Renal cortical epithelial cell (primary cell): ENCODE measurements around the gene PLCG2. TPM values are rescaled to one million over a fixed set of nuclear protein-coding genes. Genes with fewer than 3 reads are reported as not detected.
"Not testable (repeated sequence)": the region's sequence is repeated elsewhere in the genome, so short reads cannot be mapped to it uniquely, and the experiment has no call there.

Source experiments
- DNase-seq: peaks from one replicate; pipeline ENCODE4 v3.0.0-alpha.2; 2011; ENCODE audit warnings: low read depth
- total RNA-seq: library from RNA; depleted of rRNA; stranded (reverse); fragments of >200 nt; gene quantifications from 2 replicates; pipeline ENCODE4 v1.2.3, GENCODE V29; 2014

Gene PLCG2
- total RNA-seq, 1 donor from 2014 or later = 20.5 TPM

DNA sequence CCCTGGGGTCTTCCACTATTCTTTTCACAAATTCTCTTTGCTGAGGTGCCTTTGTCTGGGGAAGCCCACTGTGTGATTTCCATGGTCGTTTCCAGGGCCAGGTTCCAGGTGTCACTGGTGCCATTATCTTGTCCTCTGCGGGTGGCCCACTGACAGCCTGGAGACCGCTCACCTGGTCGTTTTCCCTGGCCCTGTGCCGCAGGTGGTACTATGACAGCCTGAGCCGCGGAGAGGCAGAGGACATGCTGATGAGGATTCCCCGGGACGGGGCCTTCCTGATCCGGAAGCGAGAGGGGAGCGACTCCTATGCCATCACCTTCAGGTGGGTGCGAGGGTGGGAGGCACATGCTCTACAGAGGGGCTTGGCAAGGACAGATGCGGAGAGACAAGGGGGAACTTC is 133.3 kb downstream of the PLCG2 start:
- no peak for DNase-seq

- DNase-seq = no peak
Observed at GRCh38 chr16:81913222-81913621, 134.1 kb downstream of the PLCG2 start.

GRCh38 chr16:81917375-81917774 is 138.3 kb downstream of the PLCG2 start:
- DNase-seq = no peak

- no peak for DNase-seq
Observed at GRCh38 chr16:81918927-81919326, 139.8 kb downstream of the PLCG2 start.

- no peak for DNase-seq
Observed at GRCh38 chr16:81920498-81920897, 141.4 kb downstream of the PLCG2 start.

DNA sequence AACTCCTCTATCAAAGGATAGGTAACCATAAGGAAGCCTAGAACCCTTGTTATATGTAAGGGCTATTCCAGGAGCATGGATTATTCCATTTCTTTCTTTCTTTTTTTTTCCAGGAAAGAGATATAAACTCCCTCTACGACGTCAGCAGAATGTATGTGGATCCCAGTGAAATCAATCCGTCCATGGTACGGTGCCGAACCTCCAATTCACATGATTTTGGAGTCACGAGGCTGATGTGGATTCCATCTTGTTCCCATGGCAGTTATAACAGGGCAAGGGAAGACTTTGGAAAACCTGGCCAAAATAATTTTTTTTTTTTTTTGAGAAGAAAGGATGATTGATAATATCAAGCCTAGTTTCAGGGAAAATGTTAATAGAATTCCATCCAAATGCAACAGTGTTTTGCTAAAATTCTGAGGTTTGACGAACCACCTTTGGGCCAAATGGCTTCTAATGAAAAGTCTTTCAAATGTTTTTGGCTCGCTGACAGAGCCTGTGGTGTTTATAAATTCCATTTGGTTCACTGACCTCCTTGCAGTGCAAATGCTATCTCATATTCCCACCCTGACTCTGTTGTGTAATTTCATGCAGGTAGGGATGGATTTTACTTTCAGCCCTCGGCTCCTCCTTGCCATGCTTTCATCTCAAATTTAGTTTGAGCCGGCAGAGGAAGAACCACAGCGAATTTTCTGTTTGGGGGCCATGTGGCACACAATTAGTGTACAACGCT is 142.2 kb downstream of the PLCG2 start:
- DNase-seq = no peak

DNA sequence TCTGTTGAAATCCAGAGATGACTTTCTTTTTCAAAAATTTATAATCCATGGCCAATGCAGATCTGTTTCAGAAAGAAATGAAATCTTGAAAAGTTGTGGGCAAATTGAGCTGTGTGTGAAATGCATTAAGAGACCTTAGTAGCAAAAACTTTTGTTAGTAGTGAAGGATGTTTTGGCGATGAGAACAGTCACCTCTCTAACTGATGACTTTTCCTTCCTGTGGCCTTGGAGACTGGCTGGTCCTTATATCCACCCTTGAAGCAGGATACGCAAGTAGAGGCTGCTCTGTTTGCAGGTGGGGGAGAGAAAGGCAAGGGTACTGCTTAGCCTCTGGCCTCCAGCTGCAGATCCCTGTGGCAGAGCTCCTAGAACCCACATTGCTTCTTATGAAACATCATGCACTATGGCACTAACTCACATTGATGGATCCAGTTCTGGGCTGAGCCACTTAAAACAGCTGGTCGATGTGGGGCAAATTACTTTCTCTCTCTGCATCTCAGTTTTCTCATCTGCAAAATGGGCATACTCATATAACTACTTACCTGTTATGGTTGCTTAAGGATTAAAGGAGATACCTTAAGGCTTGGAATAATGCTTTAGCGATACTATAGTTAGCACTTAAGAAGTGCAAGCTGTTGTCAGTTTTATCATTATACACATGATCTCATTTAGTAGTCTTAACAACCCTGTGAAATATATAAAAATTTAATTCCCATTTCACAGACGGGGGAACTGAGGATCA is 142.9 kb downstream of the PLCG2 start:
- DNase-seq = no peak

- DNase-seq = no peak
Observed at GRCh38 chr16:81923296-81923695, 144.2 kb downstream of the PLCG2 start.

DNA sequence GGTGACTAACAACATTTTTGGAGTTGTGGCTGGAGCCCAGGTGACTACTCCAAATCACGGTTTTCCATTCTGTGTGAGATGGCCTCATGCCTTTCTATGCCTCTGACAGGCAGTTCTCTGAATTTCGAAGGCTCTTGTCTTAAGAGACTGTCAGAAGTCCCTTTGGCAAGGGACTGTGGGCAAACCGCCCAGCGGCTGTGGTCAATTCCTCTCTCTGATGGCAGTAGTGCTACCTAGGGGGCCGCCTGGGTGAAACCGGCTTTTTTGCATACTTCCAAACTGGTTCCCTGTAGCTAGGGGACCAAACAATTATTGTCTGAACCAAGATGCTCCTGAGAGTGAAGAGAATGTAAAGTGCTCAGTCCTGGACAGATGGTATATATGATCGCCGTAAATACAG is 145.9 kb downstream of the PLCG2 start:
- no peak for DNase-seq

GRCh38 chr16:81926036-81926435 is 146.9 kb downstream of the PLCG2 start:
- DNase-seq = no peak

GRCh38 chr16:81927561-81928185 is 148.6 kb downstream of the PLCG2 start:
- no peak for DNase-seq

GRCh38 chr16:81928271-81928918 is 149.3 kb downstream of the PLCG2 start:
- no peak for DNase-seq

- no peak for DNase-seq
Observed at GRCh38 chr16:81928975-81929374, 149.9 kb downstream of the PLCG2 start.

DNA sequence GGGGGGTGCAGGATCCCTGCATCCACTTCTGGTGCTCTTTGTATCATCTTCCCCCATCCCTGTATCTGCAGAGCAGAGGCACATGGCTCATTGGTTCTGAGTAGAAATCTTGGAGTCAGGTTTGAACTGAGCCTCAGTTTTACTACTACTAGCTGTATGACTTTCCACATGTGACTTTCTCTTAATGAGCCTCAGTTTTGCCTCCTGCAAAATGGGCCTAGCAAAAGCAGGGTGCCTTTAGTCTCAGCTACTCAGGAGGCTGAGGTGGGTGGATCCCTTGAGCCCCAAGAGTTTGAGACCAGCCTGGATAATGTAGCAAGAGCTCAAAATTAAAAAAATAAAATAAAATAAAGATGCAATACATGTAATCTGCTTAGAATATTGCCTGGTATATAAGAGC is 150.8 kb downstream of the PLCG2 start:
- no peak for DNase-seq

GRCh38 chr16:81931927-81932326 is 152.8 kb downstream of the PLCG2 start:
- no peak for DNase-seq

GRCh38 chr16:81932668-81933067 is 153.6 kb downstream of the PLCG2 start:
- DNase-seq = no peak

DNA sequence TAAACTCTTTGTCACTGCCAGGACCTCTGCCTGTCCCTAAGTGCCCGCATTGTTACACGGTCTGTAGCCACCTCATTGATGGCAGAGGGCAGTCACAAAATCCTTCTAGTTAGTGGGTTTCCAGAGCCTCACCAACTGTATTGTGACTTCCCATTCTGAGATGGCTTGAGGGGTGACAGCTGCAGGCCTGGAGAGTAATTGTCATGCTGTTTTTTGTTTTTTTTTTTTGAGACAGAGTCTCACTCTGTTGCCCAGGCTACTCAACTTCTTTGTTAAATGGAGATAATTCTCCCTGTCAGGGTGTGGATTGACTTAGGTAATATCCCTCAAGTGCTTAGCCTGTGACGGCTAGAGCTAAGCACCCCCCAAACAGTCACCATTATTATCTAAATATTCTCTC is 154.3 kb downstream of the PLCG2 start:
- DNase-seq = no peak

DNA sequence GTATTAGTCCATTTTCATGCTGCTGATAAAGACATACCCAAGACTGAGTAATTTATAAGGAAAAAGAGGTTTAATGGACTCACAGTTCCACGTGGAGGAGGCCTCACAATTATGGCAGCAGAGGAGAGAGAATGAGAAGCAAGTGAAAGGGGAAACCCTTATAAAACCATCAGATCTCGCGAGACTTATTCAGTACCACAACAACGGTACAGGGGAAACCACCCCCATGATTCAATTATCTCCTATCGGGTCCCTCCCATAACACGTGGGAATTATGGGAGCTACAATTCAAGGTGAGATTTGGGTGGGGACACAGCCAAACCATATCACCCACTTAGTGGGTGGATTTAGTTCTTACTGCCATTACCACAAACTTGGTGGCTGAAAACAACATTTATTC is 155.6 kb downstream of the PLCG2 start:
- DNase-seq = not testable (repeated sequence)

DNA sequence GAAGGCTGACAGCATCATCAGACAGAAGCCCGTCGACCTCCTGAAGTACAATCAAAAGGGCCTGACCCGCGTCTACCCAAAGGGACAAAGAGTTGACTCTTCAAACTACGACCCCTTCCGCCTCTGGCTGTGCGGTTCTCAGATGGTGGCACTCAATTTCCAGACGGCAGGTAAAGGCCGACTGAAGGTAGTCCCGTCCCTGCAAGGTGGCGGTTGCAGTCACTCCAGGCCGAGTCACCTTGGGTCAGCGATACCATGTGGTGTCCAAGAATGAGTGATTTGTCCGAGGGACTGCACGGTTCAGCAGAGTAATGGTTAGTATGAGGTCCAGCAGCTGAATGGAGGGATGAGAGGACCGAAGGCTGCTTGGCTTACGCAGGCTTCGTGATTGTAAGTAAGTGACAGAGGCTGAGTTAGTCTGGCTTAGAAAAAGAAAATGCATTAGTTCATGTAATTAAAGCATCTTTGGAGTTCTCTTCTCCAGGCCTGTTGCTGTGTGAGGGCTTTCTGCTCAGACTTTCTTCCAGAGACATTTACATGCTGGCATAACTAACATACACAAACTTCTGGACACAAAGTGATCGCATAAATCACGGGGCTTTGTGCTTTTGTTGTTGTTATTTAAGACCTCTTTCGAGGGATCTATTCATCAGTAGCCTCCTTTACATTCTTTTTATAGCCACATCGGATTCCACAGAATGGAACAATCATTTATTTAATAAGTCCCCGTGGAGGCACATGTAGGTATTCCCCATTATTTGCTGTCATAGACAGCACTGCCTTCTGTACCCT is 157.3 kb downstream of the PLCG2 start:
- DNase-seq = no peak

- DNase-seq = no peak
Observed at GRCh38 chr16:81937305-81938038, 158.4 kb downstream of the PLCG2 start.
